ENCODE data around the gene ATAD5.
"Not testable (repeated sequence)": the region's sequence is repeated elsewhere in the genome, so short reads cannot be mapped to it uniquely, and the experiment has no call there.

Gene ATAD5

DNA sequence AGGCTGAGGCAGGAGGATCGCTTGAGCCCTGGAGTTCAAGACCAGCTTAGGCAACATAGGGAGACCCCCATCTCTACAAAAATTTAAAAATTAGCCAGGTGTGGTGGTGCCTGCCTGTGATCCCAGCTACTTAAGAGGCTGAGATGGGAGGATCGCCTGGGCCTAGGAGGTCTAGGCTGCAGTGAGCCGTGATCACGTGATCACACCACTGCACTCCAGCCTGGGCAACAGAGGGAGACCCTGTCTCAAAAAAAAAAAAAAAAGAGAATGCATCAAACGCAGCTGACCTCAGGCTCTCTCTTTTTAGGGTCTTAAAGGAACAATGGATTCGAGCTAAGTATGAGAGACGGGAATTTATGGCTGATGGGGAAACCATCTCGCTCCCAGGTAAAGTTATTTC is 99.8 kb downstream of the ATAD5 start:
- H3K4me1 ChIP-seq (ENCODE audit: control insufficient read depth, low read depth, low read length); H3K36me3 ChIP-seq (ENCODE audit: control insufficient read depth, low read depth, low read length); H3K4me3 ChIP-seq (ENCODE audit: low read length); H3K9me3 ChIP-seq (ENCODE audit: control insufficient read depth, low read depth, low read length); H3K9ac ChIP-seq (ENCODE audit: low read length); H3K27me3 ChIP-seq (ENCODE audit: control insufficient read depth, insufficient read depth, low read length); H3K27ac ChIP-seq (ENCODE audit: low read length): not testable (repeated sequence)

DNA sequence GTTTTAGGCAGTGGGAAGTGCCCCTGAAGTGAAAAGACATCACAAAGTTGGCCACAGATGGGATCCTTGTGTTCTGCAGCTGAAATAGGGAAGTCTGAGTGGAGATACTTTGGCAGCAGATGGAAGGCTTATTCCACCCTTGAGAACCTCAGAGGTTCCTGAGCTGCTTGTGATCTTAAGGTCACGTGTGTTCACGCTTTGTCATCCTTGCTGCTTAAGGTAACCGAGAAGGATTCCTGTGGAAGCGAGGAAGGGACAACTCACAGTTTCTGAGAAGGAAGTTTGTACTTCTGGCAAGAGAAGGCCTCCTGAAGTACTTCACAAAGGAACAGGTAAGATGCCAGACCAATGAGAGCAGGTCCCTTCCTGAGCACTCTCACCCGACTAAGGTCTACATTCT is 102.2 kb downstream of the ATAD5 start:
- H3K4me3 ChIP-seq (ENCODE audit: low read length), result no peak overlapping the region
- no peak overlapping the region for H3K9ac ChIP-seq (ENCODE audit: low read length)
- H3K9me3 ChIP-seq (ENCODE audit: control insufficient read depth, low read depth, low read length), result no peaks in the 10 kb centered on the region
- no peak overlapping the region for H3K27ac ChIP-seq (ENCODE audit: low read length)
- no peaks in the 10 kb centered on the region for H3K4me1 ChIP-seq (ENCODE audit: control insufficient read depth, low read depth, low read length)
- H3K36me3 ChIP-seq (ENCODE audit: control insufficient read depth, low read depth, low read length), result no peaks in the 10 kb centered on the region
- H3K27me3 ChIP-seq (ENCODE audit: control insufficient read depth, insufficient read depth, low read length), result no peaks in the 10 kb centered on the region

DNA sequence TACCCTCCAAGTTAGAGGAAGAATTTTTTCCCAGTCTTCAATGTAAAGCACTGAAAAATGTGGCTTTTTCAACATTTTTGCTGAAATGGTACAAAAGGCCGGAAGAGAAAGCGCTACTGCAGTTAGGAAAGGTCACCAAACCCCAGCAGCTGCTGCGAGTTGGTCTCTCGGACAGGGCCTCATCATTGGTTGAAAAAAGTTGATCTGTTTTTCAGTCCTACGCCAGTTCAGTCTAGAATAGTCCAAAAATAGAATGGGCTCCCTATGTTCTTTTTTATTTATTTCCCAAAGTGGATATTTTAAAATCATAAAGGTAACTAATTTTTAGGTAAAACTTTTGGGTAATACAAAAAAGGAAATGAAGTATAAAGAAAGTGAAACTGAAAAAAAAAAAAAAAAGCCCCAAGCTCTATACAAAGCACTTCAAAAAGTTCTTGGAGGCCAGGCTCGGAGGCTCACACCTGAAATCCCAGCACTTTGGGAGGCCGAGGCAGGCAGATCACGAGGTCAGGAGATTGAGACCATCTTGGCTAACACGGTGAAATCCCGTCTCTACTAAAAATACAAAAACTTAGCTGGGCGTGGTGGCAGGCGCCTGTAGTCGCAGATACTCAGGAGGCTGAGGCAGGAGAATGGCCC is 107.4 kb downstream of the ATAD5 start:
- H3K4me3 ChIP-seq (ENCODE audit: low read length), result no peak overlapping the region
- no peaks in the 10 kb centered on the region for H3K27me3 ChIP-seq (ENCODE audit: control insufficient read depth, insufficient read depth, low read length)
- H3K36me3 ChIP-seq (ENCODE audit: control insufficient read depth, low read depth, low read length), result no peaks in the 10 kb centered on the region
- H3K27ac ChIP-seq (ENCODE audit: low read length), result no peak overlapping the region
- H3K9me3 ChIP-seq (ENCODE audit: control insufficient read depth, low read depth, low read length), result no peaks in the 10 kb centered on the region
- no peaks in the 10 kb centered on the region for H3K4me1 ChIP-seq (ENCODE audit: control insufficient read depth, low read depth, low read length)
- H3K9ac ChIP-seq (ENCODE audit: low read length), result no peak overlapping the region

DNA sequence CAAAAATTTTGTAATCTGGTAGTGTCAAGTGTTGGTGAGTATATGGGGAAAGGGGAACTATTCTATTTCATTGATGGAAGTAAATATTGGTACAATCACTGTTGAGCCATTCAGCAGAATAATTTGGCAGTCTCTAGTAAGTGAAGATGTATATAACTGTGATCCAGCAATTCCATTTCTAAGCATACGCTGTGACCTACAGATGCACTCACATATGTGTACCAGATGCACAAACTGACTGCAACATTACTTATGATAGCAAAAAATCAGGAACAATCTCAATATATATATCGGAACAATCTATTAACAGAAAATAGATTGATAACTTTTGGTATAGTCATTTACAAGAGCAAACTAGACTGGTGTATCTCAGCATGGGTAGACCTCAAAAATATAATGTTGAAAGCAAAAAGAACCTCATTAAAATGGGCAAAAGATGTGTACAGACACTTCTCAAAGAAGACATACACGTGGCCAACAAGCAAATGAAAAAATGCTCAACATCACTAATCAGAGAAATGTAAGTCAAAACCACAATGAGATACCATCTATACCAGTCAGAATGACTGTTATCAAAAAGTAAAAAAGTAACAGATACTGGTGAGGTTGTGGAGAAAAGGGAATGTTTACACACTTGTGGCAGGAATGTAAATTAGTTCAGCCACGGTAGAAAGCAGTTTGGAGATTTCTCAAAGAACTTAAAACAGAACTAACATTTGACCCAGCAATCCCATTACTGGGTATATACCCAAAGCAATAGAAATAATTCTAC is 110.7 kb downstream of the ATAD5 start:
- Histone ChIP-seq H3K4me1 (ENCODE audit: control insufficient read depth, low read depth, low read length) (no peaks in the 10 kb centered on the region), H3K9me3 (ENCODE audit: control insufficient read depth, low read depth, low read length) (no peaks in the 10 kb centered on the region), H3K9ac (ENCODE audit: low read length) (no peak overlapping the region), H3K36me3 (ENCODE audit: control insufficient read depth, low read depth, low read length) (no peaks in the 10 kb centered on the region), H3K4me3 (ENCODE audit: low read length) (no peak overlapping the region), H3K27ac (ENCODE audit: low read length) (no peak overlapping the region), H3K27me3 (ENCODE audit: control insufficient read depth, insufficient read depth, low read length) (no peaks in the 10 kb centered on the region)

Measured in iPS-18a (cell line).